NCI-H128 (cell line): ENCODE measurements around the gene MTMR12.
"Not testable (repeated sequence)": the region's sequence is repeated elsewhere in the genome, so short reads cannot be mapped to it uniquely, and the experiment has no call there.

Experiments
- DNase-seq: peaks from one replicate; lab custom pipeline; 2025; ENCODE audit not compliant: unreplicated experiment; lab: John Stamatoyannopoulos, UW

The MTMR12 gene

GRCh38 chr5:32299059-32299677 lies 13.6 kb downstream of the MTMR12 start:
- no peak for DNase-seq

GRCh38 chr5:32298059-32298415 lies 14.7 kb downstream of the MTMR12 start:
- no peak for DNase-seq

- DNase-seq = no peak
Measured at GRCh38 chr5:32297181-32298058, 15.3 kb downstream of the MTMR12 start.

- not testable (repeated sequence) for DNase-seq
Measured at GRCh38 chr5:32295966-32296772, 16.6 kb downstream of the MTMR12 start.

GRCh38 chr5:32291591-32291990 lies 21.1 kb downstream of the MTMR12 start:
- no peak for DNase-seq

- no peak for DNase-seq
Measured at GRCh38 chr5:32290922-32291321, 21.8 kb downstream of the MTMR12 start.

GRCh38 chr5:32290501-32290900 lies 22.2 kb downstream of the MTMR12 start:
- DNase-seq = not testable (repeated sequence)

GRCh38 chr5:32289986-32290385 lies 22.8 kb downstream of the MTMR12 start:
- not testable (repeated sequence) for DNase-seq

- DNase-seq = not testable (repeated sequence)
Measured at GRCh38 chr5:32288135-32288534, 24.6 kb downstream of the MTMR12 start.

- not testable (repeated sequence) for DNase-seq
Measured at GRCh38 chr5:32287525-32287924, 25.2 kb downstream of the MTMR12 start.

GRCh38 chr5:32285510-32286138 lies 27.1 kb downstream of the MTMR12 start:
- no peak for DNase-seq

- no peak for DNase-seq
Measured at GRCh38 chr5:32283539-32284377, 29.0 kb downstream of the MTMR12 start.

- no peak for DNase-seq
Measured at GRCh38 chr5:32283061-32283460, 29.7 kb downstream of the MTMR12 start.

GRCh38 chr5:32282633-32283032 lies 30.1 kb downstream of the MTMR12 start:
- DNase-seq = no peak

- not testable (repeated sequence) for DNase-seq
Measured at GRCh38 chr5:32281378-32282133, 31.2 kb downstream of the MTMR12 start.

GRCh38 chr5:32280656-32281081 lies 32.1 kb downstream of the MTMR12 start:
- DNase-seq = no peak

- no peak for DNase-seq
Measured at GRCh38 chr5:32279786-32280185, 33.0 kb downstream of the MTMR12 start.

GRCh38 chr5:32279223-32279622 lies 33.5 kb downstream of the MTMR12 start:
- no peak for DNase-seq

GRCh38 chr5:32278406-32278805 lies 34.3 kb downstream of the MTMR12 start:
- DNase-seq = no peak
